Activated CD4-positive, alpha-beta memory T cell treated with anti-CD3 and anti-CD28 coated beads, Interleukin-2, amount 10 ng/mL, durations not matched to agents 7 days and 5 days (primary cell): ENCODE results near the gene ATP5F1A. TPM values are rescaled to one million over a fixed set of nuclear protein-coding genes. Genes with fewer than 3 reads are reported as not detected.
"Not testable (repeated sequence)": the region's sequence is repeated elsewhere in the genome, so short reads cannot be mapped to it uniquely, and the experiment has no call there.

Experiments
- CTCF ChIA-PET: fragments of 350-600 bp; sonication (Branson Sonifier 250); formaldehyde crosslinking; loops from one replicate; lab custom pipeline; 2021; ENCODE audit warnings: antibody characterized with exemption, inconsistent platforms; lab: Charles Lee
- POLR2A ChIA-PET: fragments of 350-600 bp; sonication (Branson Sonifier 250); formaldehyde crosslinking; loops from one replicate; lab custom pipeline; 2021; ENCODE audit warnings: antibody characterized with exemption; lab: Charles Lee
- DNase-seq: peaks from one replicate; pipeline ENCODE4 v3.0.0-alpha.2; 2020
- H3K27ac Mint-ChIP-seq: one replicate; pipeline ENCODE4 v1.8.0; 2021; ENCODE audit warnings: mild to moderate bottlenecking, mixed read lengths
- H3K27me3 Mint-ChIP-seq: one replicate; pipeline ENCODE4 v1.8.0; 2021; ENCODE audit warnings: mixed read lengths
- H3K36me3 Mint-ChIP-seq: one replicate; pipeline ENCODE4 v1.8.0; 2021; ENCODE audit warnings: low read depth, mixed read lengths
- H3K4me1 Mint-ChIP-seq: one replicate; pipeline ENCODE4 v1.8.0; 2021; ENCODE audit warnings: mixed read lengths
- H3K4me3 Mint-ChIP-seq: one replicate; pipeline ENCODE4 v1.8.0; 2021; ENCODE audit warnings: mild to moderate bottlenecking, mixed read lengths
- H3K9me3 Mint-ChIP-seq: one replicate; pipeline ENCODE4 v1.8.0; 2021; ENCODE audit warnings: mixed read lengths
- total RNA-seq, 2 experiments: library from RNA; stranded (reverse); gene quantifications; one replicate each; pipeline ENCODE4 v1.2.3, GENCODE V29; 2021

ATP5F1A gene
- total RNA-seq, 2 experiments from 2014 or later: 282 to 287 TPM

DNA sequence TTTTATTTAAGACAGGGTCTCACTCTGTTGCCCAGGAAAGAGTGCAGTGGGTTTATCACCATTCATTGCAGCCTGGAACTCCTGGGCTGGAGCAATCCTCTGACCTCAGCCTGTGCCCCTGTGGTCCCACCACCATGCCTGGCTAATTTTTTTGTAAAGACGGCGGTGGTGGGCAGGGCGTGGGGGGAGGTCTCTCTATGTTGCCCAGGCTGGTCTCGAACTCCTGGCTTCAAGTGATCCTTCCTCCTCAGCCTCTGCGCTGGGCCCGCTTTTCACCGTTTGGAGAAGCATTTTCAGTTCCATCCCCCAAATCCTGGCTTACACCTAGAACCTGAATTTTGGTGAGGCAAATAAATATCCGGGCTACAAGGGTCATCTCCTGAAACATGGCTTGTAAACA lies 1.4 kb upstream of the ATP5F1A start:
- ChIA-PET POLR2A (interaction anchor here (1.0 to 1.4 kb wide), 2 partner anchors 28 to 47 kb away, joined by 3 to 6 read pairs; no protein-coding TSS in a partner anchor), CTCF (interaction anchor here (0.8 to 3.2 kb wide), 2 partner anchors 10 to 26 kb away, joined by 3 to 11 read pairs; no protein-coding TSS in a partner anchor)
- no peak overlapping the region for H3K27ac Mint-ChIP-seq
- H3K36me3 Mint-ChIP-seq: peaks cover 13% of the 10 kb centered on the region
- H3K4me1 Mint-ChIP-seq: peaks cover 28% of the 10 kb centered on the region
- DNase-seq: no peak
- H3K4me3 Mint-ChIP-seq: no peak overlapping the region
- H3K9me3 Mint-ChIP-seq: no peaks in the 10 kb centered on the region
- no peaks in the 10 kb centered on the region for H3K27me3 Mint-ChIP-seq

- DNase-seq: no peak
- H3K27ac Mint-ChIP-seq: peak overlapping the region; percentile 97
- ChIA-PET CTCF (interaction anchor here (0.7 to 3.2 kb wide), 4 partner anchors 9 to 1260 kb away, joined by 3 to 16 read pairs (median 8); a partner anchor contains a TSS), POLR2A (interaction anchor here (0.8 to 2.2 kb wide), 8 partner anchors 9 to 77 kb away, joined by 3 to 8 read pairs (median 5); no protein-coding TSS in a partner anchor)
- peak overlapping the region; percentile 98 for H3K4me3 Mint-ChIP-seq
- H3K27me3 Mint-ChIP-seq: no peaks in the 10 kb centered on the region
- peaks cover 21% of the 10 kb centered on the region for H3K36me3 Mint-ChIP-seq
- no peaks in the 10 kb centered on the region for H3K9me3 Mint-ChIP-seq
- H3K4me1 Mint-ChIP-seq: peaks cover 26% of the 10 kb centered on the region
Observed at GRCh38 chr18:46098616-46098933, 479 bp upstream of the ATP5F1A start.

DNA sequence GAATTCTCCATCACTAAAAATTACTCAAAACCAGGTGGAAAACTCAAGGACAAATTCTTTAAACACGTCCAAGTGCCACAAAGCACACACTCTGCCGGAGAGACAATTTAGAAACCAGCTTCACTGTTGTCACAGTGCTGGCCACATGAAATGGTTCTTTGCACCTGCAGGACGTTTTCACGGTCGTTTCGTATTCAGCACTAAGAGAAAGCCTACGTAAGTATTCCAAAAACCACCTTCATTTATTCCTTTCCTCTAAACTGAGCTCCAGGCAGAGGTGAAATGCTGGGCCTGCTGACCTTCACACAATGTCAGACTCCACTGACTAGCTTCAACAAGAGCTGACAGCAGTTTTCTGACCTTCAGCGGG lies 680 bp downstream of the ATP5F1A start:
- no peak for DNase-seq
- Mint-ChIP-seq H3K36me3 (peaks cover 26% of the 10 kb centered on the region), H3K27ac (peak overlapping the region; percentile 97), H3K9me3 (no peaks in the 10 kb centered on the region), H3K4me1 (peaks cover 27% of the 10 kb centered on the region), H3K27me3 (no peaks in the 10 kb centered on the region), H3K4me3 (peak overlapping the region; percentile 98)
- CTCF ChIA-PET: interaction anchor here (0.6 to 3.2 kb wide), 7 partner anchors 22 to 430 kb away, joined by 3 to 16 read pairs (median 6); a partner anchor contains a TSS
- POLR2A ChIA-PET: interaction anchor here (0.7 to 2.2 kb wide), 10 partner anchors 10 to 410 kb away, joined by 3 to 8 read pairs (median 4); a partner anchor contains a TSS

GRCh38 chr18:46096651-46097300 lies 1.3 kb downstream of the ATP5F1A start:
- H3K9me3 Mint-ChIP-seq: no peaks in the 10 kb centered on the region
- peak; percentile 25 for DNase-seq
- CTCF ChIA-PET: interaction anchor here (0.6 to 3.2 kb wide), 9 partner anchors 9 to 430 kb away, joined by 3 to 16 read pairs (median 5); a partner anchor contains a TSS
- peaks cover 29% of the 10 kb centered on the region for H3K4me1 Mint-ChIP-seq
- H3K27ac Mint-ChIP-seq: peak overlapping the region; percentile 97
- peak overlapping the region; percentile 98 for H3K4me3 Mint-ChIP-seq
- POLR2A ChIA-PET: interaction anchor here (0.7 to 2.2 kb wide), 9 partner anchors 11 to 410 kb away, joined by 3 to 8 read pairs (median 5); a partner anchor contains a TSS
- peaks cover 31% of the 10 kb centered on the region for H3K36me3 Mint-ChIP-seq
- no peaks in the 10 kb centered on the region for H3K27me3 Mint-ChIP-seq

DNA sequence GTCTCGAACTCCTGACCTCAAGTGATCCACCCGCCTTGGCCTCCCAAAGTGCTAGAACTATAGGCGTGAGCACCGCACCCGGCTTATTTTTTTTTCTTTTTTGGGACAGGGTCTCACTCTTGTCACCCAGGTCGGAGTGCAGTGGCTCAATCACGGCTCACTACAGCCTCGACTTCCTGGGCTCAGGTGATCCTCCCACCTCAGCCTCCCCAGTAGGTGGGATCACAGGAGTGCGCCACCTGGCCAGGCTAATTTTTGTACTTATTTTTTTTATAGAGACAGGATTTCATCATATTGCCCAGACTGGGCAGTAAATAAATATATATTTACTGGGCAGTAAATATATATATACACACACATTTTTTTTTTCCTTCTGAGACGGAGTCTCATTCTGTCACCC lies 2.6 kb downstream of the ATP5F1A start:
- Mint-ChIP-seq H3K36me3 (peaks cover 44% of the 10 kb centered on the region), H3K27me3 (no peaks in the 10 kb centered on the region), H3K4me1 (peaks cover 34% of the 10 kb centered on the region), H3K4me3 (no peak overlapping the region), H3K9me3 (no peaks in the 10 kb centered on the region), H3K27ac (no peak overlapping the region)
- ChIA-PET POLR2A (interaction anchor here (1.1 kb wide), 1 partner anchor 97 kb away, joined by 3 read pairs; no protein-coding TSS in a partner anchor), CTCF (interaction anchor here (0.8 to 2.1 kb wide), 2 partner anchors 22 to 52 kb away, joined by 3 to 9 read pairs; no protein-coding TSS in a partner anchor)
- no peak for DNase-seq

DNA sequence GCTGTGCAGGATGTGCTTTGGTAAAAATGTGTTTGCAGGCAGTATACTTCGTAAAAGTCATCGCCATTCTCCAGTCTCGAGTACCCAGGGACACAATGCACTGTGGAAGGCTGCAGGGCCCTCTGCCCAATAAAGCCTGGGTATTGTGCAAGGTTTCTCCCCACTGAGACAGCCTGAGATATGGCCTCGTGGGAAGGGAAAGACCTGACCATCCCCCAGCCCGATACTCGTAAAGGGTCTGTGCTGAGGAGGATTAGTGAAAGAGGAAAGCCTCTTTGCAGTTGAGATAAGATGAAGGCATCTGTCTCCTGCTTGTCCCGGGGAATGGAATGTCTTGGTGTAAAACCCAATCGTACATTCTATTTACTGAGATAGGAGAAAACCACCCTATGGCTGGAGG lies 9.6 kb downstream of the ATP5F1A start:
- peaks cover 84% of the 10 kb centered on the region for H3K36me3 Mint-ChIP-seq
- POLR2A ChIA-PET: not testable (repeated sequence)

DNA sequence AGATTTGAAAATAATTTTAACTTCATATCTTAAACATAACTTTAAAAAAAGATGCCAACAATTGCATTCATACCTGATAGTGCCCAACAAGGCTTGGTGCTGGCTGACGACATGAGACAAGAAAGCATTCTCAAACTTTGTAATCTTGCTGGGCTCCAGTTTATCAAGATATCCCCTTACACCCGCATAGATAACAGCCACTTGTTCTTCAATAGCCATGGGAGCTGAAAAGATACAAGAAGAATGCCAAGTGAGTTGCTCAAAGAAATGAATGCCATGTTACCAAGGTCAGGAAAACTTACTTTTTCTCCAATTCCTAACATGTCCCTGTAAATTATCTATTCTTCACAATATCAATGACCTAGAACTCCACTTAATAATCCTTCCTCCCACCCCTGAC lies 13.7 kb downstream of the ATP5F1A start:
- Mint-ChIP-seq H3K36me3 (peaks cover 78% of the 10 kb centered on the region), H3K9me3 (no peaks in the 10 kb centered on the region), H3K4me1 (peaks cover 3% of the 10 kb centered on the region), H3K27me3 (no peaks in the 10 kb centered on the region), H3K4me3 (no peak overlapping the region), H3K27ac (no peak overlapping the region)
- POLR2A ChIA-PET: no interaction called here
- no peak for DNase-seq
- CTCF ChIA-PET: no interaction called here

More for the DNA sequence above, 9.6 kb downstream of the ATP5F1A start:
- not testable (repeated sequence) for H3K9me3 Mint-ChIP-seq, H3K27me3 Mint-ChIP-seq, H3K4me3 Mint-ChIP-seq, H3K27ac Mint-ChIP-seq
- H3K4me1 Mint-ChIP-seq: peaks cover 13% of the 10 kb centered on the region
- peak; percentile 8 for DNase-seq
- CTCF ChIA-PET: interaction anchor here (1.3 kb wide), 1 partner anchor 15 kb away, joined by 5 read pairs; no protein-coding TSS in a partner anchor

- H3K27me3 Mint-ChIP-seq: no peaks in the 10 kb centered on the region
- no peak overlapping the region for H3K27ac Mint-ChIP-seq
- no peak for DNase-seq
- ChIA-PET CTCF (interaction anchor here (0.7 kb wide), 1 partner anchor 85 kb away, joined by 3 read pairs; no protein-coding TSS in a partner anchor), POLR2A (no interaction called here)
- peaks cover 53% of the 10 kb centered on the region for H3K36me3 Mint-ChIP-seq
- H3K9me3 Mint-ChIP-seq: no peaks in the 10 kb centered on the region
- H3K4me1 Mint-ChIP-seq: no peaks in the 10 kb centered on the region
- no peak overlapping the region for H3K4me3 Mint-ChIP-seq
Observed at GRCh38 chr18:46080156-46080555, 17.9 kb downstream of the ATP5F1A start.

- no peak for DNase-seq
- Mint-ChIP-seq H3K27me3 (no peaks in the 10 kb centered on the region), H3K4me3 (no peak overlapping the region), H3K4me1 (no peaks in the 10 kb centered on the region), H3K27ac (no peak overlapping the region), H3K36me3 (peaks cover 45% of the 10 kb centered on the region), H3K9me3 (no peaks in the 10 kb centered on the region)
- CTCF ChIA-PET: interaction anchor here (0.6 kb wide), 1 partner anchor 414 kb away, joined by 3 read pairs; no protein-coding TSS in a partner anchor
- POLR2A ChIA-PET: no interaction called here
Observed at GRCh38 chr18:46079336-46079735, 18.8 kb downstream of the ATP5F1A start.

DNA sequence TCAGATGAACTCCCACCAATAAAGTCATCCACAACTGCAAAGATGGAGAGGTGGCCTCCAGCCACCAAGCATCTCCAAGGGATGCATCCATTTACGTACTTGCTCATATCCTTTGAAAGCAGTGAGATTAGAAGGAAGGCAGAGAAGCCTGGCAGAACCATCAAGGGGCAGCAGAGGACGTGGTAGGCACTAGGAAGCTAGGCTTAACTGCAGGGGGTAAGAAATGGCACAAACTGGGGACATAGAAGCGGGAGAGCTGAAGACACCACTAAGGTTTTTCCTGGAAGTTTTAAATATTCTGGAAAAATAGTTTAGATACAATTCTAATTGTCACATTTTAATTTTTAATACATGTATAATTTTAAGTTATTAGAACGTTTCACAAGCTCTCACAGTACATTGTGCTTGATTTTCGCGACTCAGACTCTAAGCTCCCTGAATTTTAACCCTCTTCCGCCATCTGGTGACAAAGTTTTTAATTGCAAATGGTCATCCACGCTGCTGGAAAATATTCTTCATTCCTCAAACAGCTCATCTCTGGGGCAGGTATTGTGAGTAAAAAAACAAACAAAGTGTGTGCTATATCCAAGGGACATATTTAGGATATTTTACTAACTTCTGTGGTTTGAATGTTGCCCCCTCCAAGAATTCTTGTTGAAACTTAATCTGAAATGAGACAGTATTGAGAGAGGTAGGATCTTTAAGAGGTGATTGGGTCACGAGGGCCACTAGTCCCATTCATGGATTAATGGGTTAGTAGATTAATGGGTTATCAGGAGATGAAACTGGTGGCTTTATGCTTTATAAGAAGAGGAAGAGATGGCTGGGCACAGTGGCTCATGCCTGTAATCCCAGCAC lies 24.4 kb downstream of the ATP5F1A start:
- no peak overlapping the region for H3K27ac Mint-ChIP-seq

GRCh38 chr18:46072959-46073358 lies 25.1 kb downstream of the ATP5F1A start:
- H3K36me3 Mint-ChIP-seq: peaks cover 9% of the 10 kb centered on the region
- H3K27ac Mint-ChIP-seq: no peak overlapping the region
- peaks cover 5% of the 10 kb centered on the region for H3K27me3 Mint-ChIP-seq
- ChIA-PET CTCF (interaction anchor here (0.6 to 3.4 kb wide), 35 partner anchors 9 to 410 kb away, joined by 3 to 40 read pairs (median 5); partner anchors contain the start of gene ATP5F1A), POLR2A (interaction anchor here (0.6 to 3.8 kb wide), 11 partner anchors 17 to 386 kb away, joined by 3 to 30 read pairs (median 4); partner anchors contain the start of gene HAUS1)
- no peak for DNase-seq
- H3K9me3 Mint-ChIP-seq: no peaks in the 10 kb centered on the region
- peak overlapping the region; percentile 76 for H3K4me3 Mint-ChIP-seq
- H3K4me1 Mint-ChIP-seq: peaks cover 31% of the 10 kb centered on the region

More for the DNA sequence above, 24.4 kb downstream of the ATP5F1A start:
- no peaks in the 10 kb centered on the region for H3K9me3 Mint-ChIP-seq
- DNase-seq: peak; percentile 49
- ChIA-PET CTCF (interaction anchor here (0.6 to 3.4 kb wide), 60 partner anchors 9 to 584 kb away, joined by 3 to 40 read pairs (median 4); partner anchors contain the start of gene ATP5F1A), POLR2A (interaction anchor here (0.7 to 3.8 kb wide), 10 partner anchors 16 to 410 kb away, joined by 3 to 30 read pairs (median 4); partner anchors contain the start of gene HAUS1)
- peaks cover 5% of the 10 kb centered on the region for H3K27me3 Mint-ChIP-seq
- H3K4me3 Mint-ChIP-seq: no peak overlapping the region
- peaks cover 30% of the 10 kb centered on the region for H3K4me1 Mint-ChIP-seq
- H3K36me3 Mint-ChIP-seq: peaks cover 9% of the 10 kb centered on the region

GRCh38 chr18:46072376-46072867 lies 25.7 kb downstream of the ATP5F1A start:
- Mint-ChIP-seq H3K27ac (no peak overlapping the region), H3K27me3 (peaks cover 5% of the 10 kb centered on the region), H3K9me3 (no peaks in the 10 kb centered on the region), H3K4me3 (peak overlapping the region; percentile 76), H3K4me1 (peaks cover 33% of the 10 kb centered on the region), H3K36me3 (peaks cover 8% of the 10 kb centered on the region)
- POLR2A ChIA-PET: interaction anchor here (0.6 to 3.8 kb wide), 8 partner anchors 17 to 406 kb away, joined by 3 to 30 read pairs (median 5); partner anchors contain the start of gene HAUS1
- no peak for DNase-seq
- CTCF ChIA-PET: interaction anchor here (0.7 to 3.4 kb wide), 21 partner anchors 9 to 407 kb away, joined by 3 to 40 read pairs (median 10); partner anchors contain the start of gene ATP5F1A
